Ovary (tissue), 3 donors: ENCODE data around the gene ARF6.

Source experiments
- EP300 ChIP-seq: sonication (generic); formaldehyde crosslinking; IDR thresholded peaks from one replicate; pipeline ENCODE4 v1.6.1; 2017; ENCODE audit warnings: antibody characterized with exemption
- POLR2A ChIP-seq: fragments of 450-650 bp; IDR thresholded peaks from one replicate; pipeline ENCODE4 v1.6.1; 2017; ENCODE audit warnings: antibody characterized with exemption, mild to moderate bottlenecking, moderate library complexity
- TF ChIP-seq, protein P1 (sequence below), 3 donors: fragments of 450-650 bp in 2 of 3; fragments of 200-600 bp in 1 of 3; IDR thresholded peaks; one replicate each; pipeline versions ENCODE4 v1.5.1 to v1.8.0; 2016 to 2022; ENCODE audit warnings: antibody characterized with exemption in 3 of 3, mild to moderate bottlenecking in 1 of 3
- donor health status: DM: no; HTN: no; CAD: no.

- TF ChIP-seq POLR2A (no peak), EP300 (no peak)
- TF ChIP-seq, protein P1, sequence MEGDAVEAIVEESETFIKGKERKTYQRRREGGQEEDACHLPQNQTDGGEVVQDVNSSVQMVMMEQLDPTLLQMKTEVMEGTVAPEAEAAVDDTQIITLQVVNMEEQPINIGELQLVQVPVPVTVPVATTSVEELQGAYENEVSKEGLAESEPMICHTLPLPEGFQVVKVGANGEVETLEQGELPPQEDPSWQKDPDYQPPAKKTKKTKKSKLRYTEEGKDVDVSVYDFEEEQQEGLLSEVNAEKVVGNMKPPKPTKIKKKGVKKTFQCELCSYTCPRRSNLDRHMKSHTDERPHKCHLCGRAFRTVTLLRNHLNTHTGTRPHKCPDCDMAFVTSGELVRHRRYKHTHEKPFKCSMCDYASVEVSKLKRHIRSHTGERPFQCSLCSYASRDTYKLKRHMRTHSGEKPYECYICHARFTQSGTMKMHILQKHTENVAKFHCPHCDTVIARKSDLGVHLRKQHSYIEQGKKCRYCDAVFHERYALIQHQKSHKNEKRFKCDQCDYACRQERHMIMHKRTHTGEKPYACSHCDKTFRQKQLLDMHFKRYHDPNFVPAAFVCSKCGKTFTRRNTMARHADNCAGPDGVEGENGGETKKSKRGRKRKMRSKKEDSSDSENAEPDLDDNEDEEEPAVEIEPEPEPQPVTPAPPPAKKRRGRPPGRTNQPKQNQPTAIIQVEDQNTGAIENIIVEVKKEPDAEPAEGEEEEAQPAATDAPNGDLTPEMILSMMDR (IDR thresholded peaks at IDR 0.05), result peak in 2 of 3 donors; percentile 16 to 33
Observed at GRCh38 chr14:49879646-49880204, 13.2 kb upstream of the ARF6 start.
